H1 (cell line): ENCODE data around the gene ANKRD11. TPM values are rescaled to one million over a fixed set of nuclear protein-coding genes. Genes with fewer than 3 reads are reported as not detected.

Source experiments
- CTCF ChIA-PET: fragments of 300-600 bp; sonication (Branson Sonifier 250); formaldehyde crosslinking; loops from one replicate; lab custom pipeline; 2021; ENCODE audit not compliant: partially characterized antibody; lab: Charles Lee
- POLR2A ChIA-PET: fragments of 300-600 bp; sonication (Branson Sonifier 250); formaldehyde crosslinking; loops from one replicate; lab custom pipeline; 2021; ENCODE audit warnings: inconsistent platforms; ENCODE audit not compliant: partially characterized antibody; lab: Charles Lee
- DNase-seq, 2 experiments: peaks; one replicate each; pipeline versions ENCODE4 v3.0.0 to v3.0.0-alpha.2; 2010 to 2022; ENCODE audit warnings: low spot score in 2 of 2, low read depth in 1 of 2, mixed read lengths in 1 of 2
- FAIRE-seq: peaks from 2 replicates; lab custom pipeline; 2011; peaks lifted over from hg19 to GRCh38; lab: Jason Lieb, UNC
- H2AFZ ChIP-seq: 2 replicates; pipeline ENCODE4 v1.8.1; 2012; ENCODE audit warnings: low read length, inconsistent platforms
- H2AK5ac ChIP-seq: 2 replicates; pipeline ENCODE4 v1.6.1; 2013; ENCODE audit warnings: low read depth, low read length
- H2BK120ac ChIP-seq: replicated peaks from 2 replicates; pipeline ENCODE3; 2013; ENCODE audit warnings: low read depth, low read length, inconsistent platforms
- H2BK12ac ChIP-seq: 2 replicates; pipeline ENCODE4 v1.6.1; 2013; ENCODE audit warnings: low read depth, low read length
- H2BK15ac ChIP-seq: 2 replicates; pipeline ENCODE4 v1.6.1; 2013; ENCODE audit warnings: low read length
- H2BK20ac ChIP-seq: 2 replicates; pipeline ENCODE4 v1.6.1; 2013; ENCODE audit warnings: low read length
- H2BK5ac ChIP-seq: 2 replicates; pipeline ENCODE4 v1.6.1; 2013; ENCODE audit warnings: low read depth, low read length
- H3K14ac ChIP-seq: 2 replicates; pipeline ENCODE4 v1.6.1; 2013; ENCODE audit warnings: inconsistent platforms; ENCODE audit not compliant: insufficient read length
- H3K18ac ChIP-seq: 2 replicates; pipeline ENCODE4 v1.6.1; 2013; ENCODE audit warnings: low read length; ENCODE audit errors: extremely low read depth
- H3K23ac ChIP-seq: 2 replicates; pipeline ENCODE4 v1.6.1; 2013; ENCODE audit warnings: inconsistent platforms; ENCODE audit not compliant: insufficient read length
- H3K23me2 ChIP-seq: 2 replicates; pipeline ENCODE4 v1.6.1; 2013; ENCODE audit warnings: low read depth, low read length
- H3K27ac ChIP-seq: 2 replicates; pipeline ENCODE4 v1.6.1; 2011; ENCODE audit warnings: low read depth, low read length, inconsistent platforms
- H3K27me3 ChIP-seq, 4 experiments: replicated peaks in 1 of 4; 1 replicate in 1 of 4; 2 replicates in 3 of 4; pipeline versions ENCODE4 v1.6.1 to v1.8.1; 2011 to 2013; ENCODE audit warnings: low read length in 3 of 4, mild to moderate bottlenecking in 3 of 4, inconsistent platforms in 2 of 4, mixed read lengths in 2 of 4, moderate library complexity in 1 of 4; ENCODE audit not compliant: control insufficient read depth in 3 of 4, insufficient read depth in 3 of 4; ENCODE audit errors: extremely low read depth in 1 of 4
- H3K36me3 ChIP-seq, 4 experiments: 2 replicates each; pipeline versions ENCODE4 v1.6.1 to v1.8.1; 2011 to 2013; ENCODE audit warnings: mild to moderate bottlenecking in 4 of 4, low read length in 3 of 4, moderate library complexity in 2 of 4, control low read depth in 1 of 4, inconsistent platforms in 1 of 4; ENCODE audit not compliant: insufficient read depth in 4 of 4, control insufficient read depth in 2 of 4
- H3K4ac ChIP-seq: replicated peaks from 2 replicates; pipeline ENCODE3; 2013; ENCODE audit warnings: low read length, low read depth, mixed read lengths, inconsistent platforms; ENCODE audit not compliant: insufficient read length
- H3K4me1 ChIP-seq, 4 experiments: replicated peaks in 1 of 4; 1 replicate in 1 of 4; 2 replicates in 3 of 4; pipeline versions ENCODE4 v1.6.1 to v1.8.1; 2011 to 2013; ENCODE audit warnings: low read length in 3 of 4, inconsistent platforms in 2 of 4, mixed read lengths in 1 of 4; ENCODE audit not compliant: insufficient read depth in 4 of 4, control insufficient read depth in 3 of 4
- H3K4me2 ChIP-seq, 2 experiments: 2 replicates each; pipeline versions ENCODE4 v1.6.1 to v1.8.1; 2011 to 2013; ENCODE audit warnings: low read depth in 2 of 2, low read length in 2 of 2, control low read depth in 1 of 2, inconsistent platforms in 1 of 2, mild to moderate bottlenecking in 1 of 2; ENCODE audit not compliant: insufficient read depth in 1 of 2
- H3K4me3 ChIP-seq, 4 experiments: fragments of 200-600, 300-600 bp in 1 of 4; sonication (generic), shearing (Covaris generic), sonication (Bioruptor Twin) in 1 of 4; 2 replicates each; pipeline versions ENCODE4 v1.5.1 to v1.8.1; 2011 to 2016; ENCODE audit warnings: low read length in 4 of 4, low read depth in 3 of 4, control low read depth in 2 of 4, inconsistent platforms in 2 of 4, mild to moderate bottlenecking in 2 of 4, mixed read lengths in 1 of 4, moderate library complexity in 1 of 4; ENCODE audit not compliant: insufficient read depth in 2 of 4; ENCODE audit errors: extremely low read depth in 1 of 4
- H3K56ac ChIP-seq: replicated peaks from 2 replicates; pipeline ENCODE3; 2013; ENCODE audit warnings: low read depth, mild to moderate bottlenecking, mixed read lengths, low read length, inconsistent platforms; ENCODE audit not compliant: insufficient read length
- H3K79me1 ChIP-seq: 2 replicates; pipeline ENCODE4 v1.6.1; 2013; ENCODE audit warnings: low read depth, low read length, control low read depth
- H3K79me2 ChIP-seq, 2 experiments: 2 replicates each; pipeline versions ENCODE4 v1.6.1 to v1.8.1; 2012 to 2013; ENCODE audit warnings: low read length in 2 of 2, mild to moderate bottlenecking in 2 of 2, inconsistent platforms in 1 of 2; ENCODE audit not compliant: insufficient read depth in 2 of 2, control insufficient read depth in 1 of 2
- H3K9ac ChIP-seq, 4 experiments: replicated peaks in 1 of 4; 1 replicate in 1 of 4; 2 replicates in 3 of 4; pipeline versions ENCODE4 v1.6.1 to v1.8.1; 2011 to 2013; ENCODE audit warnings: low read depth in 3 of 4, low read length in 3 of 4, control low read depth in 2 of 4, mild to moderate bottlenecking in 2 of 4, moderate library complexity in 2 of 4, inconsistent platforms in 1 of 4; ENCODE audit errors: extremely low read depth in 1 of 4
- H3K9me3 ChIP-seq, 2 experiments: 2 replicates each; pipeline versions ENCODE4 v1.6.1 to v1.8.1; 2012 to 2013; ENCODE audit warnings: mild to moderate bottlenecking in 2 of 2, moderate library complexity in 2 of 2, control low read depth in 1 of 2, inconsistent platforms in 1 of 2, low read depth in 1 of 2, low read length in 1 of 2, mixed read lengths in 1 of 2; ENCODE audit not compliant: insufficient read depth in 2 of 2
- H4K20me1 ChIP-seq, 2 experiments: replicated peaks in 1 of 2; 2 replicates each; pipeline versions ENCODE3 to v1.8.1; 2011 to 2013; ENCODE audit warnings: inconsistent platforms in 2 of 2, low read length in 2 of 2, mild to moderate bottlenecking in 1 of 2; ENCODE audit not compliant: insufficient read depth in 2 of 2, control insufficient read depth in 1 of 2
- H4K5ac ChIP-seq: 2 replicates; pipeline ENCODE4 v1.6.1; 2013; ENCODE audit warnings: low read length, low read depth, mixed read lengths, inconsistent platforms; ENCODE audit not compliant: insufficient read length
- H4K8ac ChIP-seq: 2 replicates; pipeline ENCODE4 v1.8.0; 2013; ENCODE audit warnings: mild to moderate bottlenecking, moderate library complexity, low read length, inconsistent platforms; ENCODE audit not compliant: insufficient read depth; ENCODE audit errors: extremely low read depth
- H4K91ac ChIP-seq: replicated peaks from 2 replicates; pipeline ENCODE3; 2013; ENCODE audit warnings: low read length, mixed read lengths, inconsistent platforms; ENCODE audit not compliant: insufficient read length
- CBX8 ChIP-seq: fragments of 300-800, 300-1000 bp; sonication (generic); IDR thresholded peaks from 2 replicates; pipeline ENCODE4 v1.7.1; 2016; ENCODE audit warnings: low read depth, low read length, borderline replicate concordance
- EGR1 ChIP-seq: IDR thresholded peaks from 2 replicates; pipeline ENCODE4 v1.6.1; 2011; ENCODE audit warnings: low read depth, low read length, borderline replicate concordance
- HDAC2 ChIP-seq, 2 experiments: fragments of 300-600 bp in 1 of 2; sonication (generic) in 1 of 2; IDR thresholded peaks; 2 replicates each; pipeline ENCODE4 v1.6.1; 2011 to 2012; ENCODE audit warnings: low read depth in 2 of 2, low read length in 2 of 2, mild to moderate bottlenecking in 2 of 2, moderate library complexity in 2 of 2, borderline replicate concordance in 1 of 2, inconsistent platforms in 1 of 2
- HDAC6 ChIP-seq: IDR thresholded peaks from one replicate; pipeline ENCODE4 v1.7.1; 2012; ENCODE audit warnings: low read depth, mild to moderate bottlenecking, inconsistent platforms, low read length, moderate library complexity
- MAFK ChIP-seq: IDR thresholded peaks from 2 replicates; pipeline ENCODE4 v1.6.1; 2012; ENCODE audit warnings: low read depth, mild to moderate bottlenecking, improper control_type of control experiment, low read length
- SIX5 ChIP-seq: IDR thresholded peaks from 2 replicates; pipeline ENCODE4 v1.6.1; 2011; ENCODE audit warnings: mild to moderate bottlenecking, low read depth, low read length
- USF2 ChIP-seq: IDR thresholded peaks from 2 replicates; pipeline ENCODE4 v1.6.1; 2011; ENCODE audit warnings: low read length, improper control_type of control experiment
- ZNF274 ChIP-seq: IDR thresholded peaks from 2 replicates; pipeline ENCODE4 v1.7.0; 2012; ENCODE audit warnings: low read length, borderline replicate concordance; ENCODE audit errors: extremely low read depth
- WGBS, 2 experiments: shearing (Covaris generic) in 1 of 2; methylation state at CpG; one replicate each; pipeline versions ENCODE4 v1.1.6 to v1.1.7; 2013 to 2015; ENCODE audit warnings: low lambda C conversion rate in 2 of 2, mixed read lengths in 2 of 2, inconsistent platforms in 1 of 2, low coverage in 1 of 2, missing lambda C conversion rate in 1 of 2; ENCODE audit not compliant: insufficient replicate concordance in 2 of 2, insufficient coverage in 1 of 2, insufficient read length in 1 of 2; ENCODE audit errors: extremely low coverage in 1 of 2, missing lambda C conversion rate in 1 of 2; 5-methylcytosine and 5-hydroxymethylcytosine counted together
- polyA plus RNA-seq, 7 experiments: library from polyadenylated mRNA; depleted of rRNA in 3 of 7; stranded (reverse) in 5 of 7; unstranded in 2 of 7; fragments of >200 nt in 5 of 7; fragments of 200-250 nt in 2 of 7; gene quantifications; 1 replicate in 5 of 7; 2 replicates in 1 of 7; 4 replicates in 1 of 7; pipeline versions ENCODE4 v1.2.1 to v1.2.3, GENCODE V29; 2011 to 2013; ENCODE audit warnings: missing spikeins in 2 of 7, mixed read lengths in 2 of 7
- total RNA-seq: library from RNA; stranded (reverse); fragmentation: NEBNext Ultra II Directional; extraction: Animal tissue kit (Norgen Biotek cat#: 25700); gene quantifications from 2 replicates; pipeline ENCODE4 v1.2.1, GENCODE V29; 2021
- TF ChIP-seq, protein P1 (sequence below): IDR thresholded peaks from 2 replicates; pipeline ENCODE4 v1.6.1; 2012; ENCODE audit warnings: inconsistent platforms
- TF ChIP-seq, protein P2 (sequence below): IDR thresholded peaks from 2 replicates; pipeline ENCODE4 v1.6.1; 2012; ENCODE audit warnings: low read length, inconsistent platforms

ANKRD11 gene
- total and polyA plus RNA-seq, 2 of the 8 experiments (the other 6 are each of a cell fraction or from before 2014, with no cell fraction given), result 46.5 to 142 TPM

- Histone ChIP-seq H2BK20ac (no peak overlapping the region), H3K9ac (no peak overlapping the region), H2AK5ac (no peak overlapping the region), H3K14ac (no peak overlapping the region), H2BK5ac (no peak overlapping the region), H4K20me1 (peaks cover 52 to 55% of the 10 kb centered on the region in 2 experiments), H3K27me3 (no peaks in the 10 kb centered on the region), H3K9me3 (no peaks in the 10 kb centered on the region), H3K56ac (no peak overlapping the region), H3K23ac (no peak overlapping the region), H4K5ac (no peak overlapping the region), H3K18ac (no peak overlapping the region), H3K4me1 (peaks cover 0 to 15% (median 11%) of the 10 kb centered on the region in 4 experiments; a peak in 5 of 7 replicates), H2BK12ac (no peak overlapping the region), H2BK15ac (no peak overlapping the region), H3K79me1 (peaks cover 48% of the 10 kb centered on the region), H4K91ac (no peak overlapping the region), H3K23me2 (no peaks in the 10 kb centered on the region), H3K27ac (no peak overlapping the region), H4K8ac (no peak overlapping the region), H3K4me2 (no peak overlapping the region), H2BK120ac (no peak overlapping the region), H2AFZ (no peak overlapping the region), H3K4ac (no peak overlapping the region), H3K36me3 (no peaks in the 10 kb centered on the region), H3K79me2 (peaks cover 14 to 99% of the 10 kb centered on the region in 2 experiments), H3K4me3 (no peak overlapping the region)
- POLR2A ChIA-PET, result no interaction called here
- CTCF ChIA-PET, result interaction anchor here (0.7 to 1.1 kb wide), 2 partner anchors 10 to 46 kb away, joined by 3 to 4 read pairs; no protein-coding TSS in a partner anchor
- 95% methylated on average over 6 of the region's 6 CpGs; no CpG with 5 or more reads in 1 of the 2 experiments for WGBS, 2 experiments
- no peak for FAIRE-seq
- DNase-seq, result no peak
- TF ChIP-seq USF2 (no peak), HDAC6 (no peak), CBX8 (no peak), SIX5 (no peak), EGR1 (no peak), HDAC2 (IDR thresholded peaks at IDR 0.05; ENCODE audit: borderline replicate concordance in 1 of 2, low read depth in 2 of 2, low read length in 2 of 2) (no peak), ZNF274 (no peak), MAFK (no peak)
- TF ChIP-seq, protein P1, sequence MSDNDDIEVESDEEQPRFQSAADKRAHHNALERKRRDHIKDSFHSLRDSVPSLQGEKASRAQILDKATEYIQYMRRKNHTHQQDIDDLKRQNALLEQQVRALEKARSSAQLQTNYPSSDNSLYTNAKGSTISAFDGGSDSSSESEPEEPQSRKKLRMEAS, result no peak
- TF ChIP-seq, protein P2, sequence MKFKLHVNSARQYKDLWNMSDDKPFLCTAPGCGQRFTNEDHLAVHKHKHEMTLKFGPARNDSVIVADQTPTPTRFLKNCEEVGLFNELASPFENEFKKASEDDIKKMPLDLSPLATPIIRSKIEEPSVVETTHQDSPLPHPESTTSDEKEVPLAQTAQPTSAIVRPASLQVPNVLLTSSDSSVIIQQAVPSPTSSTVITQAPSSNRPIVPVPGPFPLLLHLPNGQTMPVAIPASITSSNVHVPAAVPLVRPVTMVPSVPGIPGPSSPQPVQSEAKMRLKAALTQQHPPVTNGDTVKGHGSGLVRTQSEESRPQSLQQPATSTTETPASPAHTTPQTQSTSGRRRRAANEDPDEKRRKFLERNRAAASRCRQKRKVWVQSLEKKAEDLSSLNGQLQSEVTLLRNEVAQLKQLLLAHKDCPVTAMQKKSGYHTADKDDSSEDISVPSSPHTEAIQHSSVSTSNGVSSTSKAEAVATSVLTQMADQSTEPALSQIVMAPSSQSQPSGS, result no peak
Measured at GRCh38 chr16:89338863-89339262, 151.5 kb downstream of the ANKRD11 start.
